OCI-LY7 (cell line): ENCODE data around the gene IRF2BP1. TPM values are rescaled to one million over a fixed set of nuclear protein-coding genes. Genes with fewer than 3 reads are reported as not detected.

Experiments
- BruUV-seq: library from RNA; stranded (reverse); fragments of 400-500 nt; replicated peaks from 2 replicates; lab custom pipeline; 2021; lab: Mats Ljungman, UMichigan
- CTCF ChIA-PET: fragments of 300-600 bp; sonication (Branson Sonifier 250); formaldehyde crosslinking; loops from one replicate; lab custom pipeline; 2022; ENCODE audit warnings: antibody characterized with exemption; ENCODE audit not compliant: unreplicated experiment; lab: Charles Lee
- POLR2A ChIA-PET: fragments of 300-600 bp; sonication (Branson Sonifier 250); formaldehyde crosslinking; loops from one replicate; lab custom pipeline; 2022; ENCODE audit warnings: antibody characterized with exemption; lab: Charles Lee
- DNase-seq: peaks from one replicate; pipeline ENCODE4 v3.0.0-alpha.2; 2015; ENCODE audit warnings: low spot score
- H2AFZ ChIP-seq: fragments of 200-600 bp; sonication (generic), shearing (Covaris generic); 2 replicates; pipeline ENCODE4 v1.6.1; 2014; ENCODE audit warnings: mild to moderate bottlenecking, antibody characterized with exemption, low read length, moderate library complexity
- H3K27ac ChIP-seq: fragments of 200-600 bp; sonication (generic); 2 replicates; pipeline ENCODE4 v1.5.1; 2014; ENCODE audit warnings: mixed run types, low read depth, mild to moderate bottlenecking, moderate library complexity, low read length, inconsistent platforms; ENCODE audit not compliant: poor library complexity, severe bottlenecking
- H3K36me3 ChIP-seq: fragments of 200-600 bp; sonication (generic); 2 replicates; pipeline ENCODE4 v1.6.1; 2014; ENCODE audit warnings: mild to moderate bottlenecking, antibody characterized with exemption, low read length, moderate library complexity, mixed read lengths; ENCODE audit not compliant: insufficient read depth
- H3K4me1 ChIP-seq: fragments of 200-600 bp; sonication (generic); 2 replicates; pipeline ENCODE4 v1.5.1; 2014; ENCODE audit warnings: mild to moderate bottlenecking, low read length; ENCODE audit not compliant: insufficient read depth, poor library complexity, severe bottlenecking
- H3K4me2 ChIP-seq: fragments of 200-600 bp; sonication (generic); 2 replicates; pipeline ENCODE4 v1.6.1; 2014; ENCODE audit warnings: mild to moderate bottlenecking, low read length
- H3K4me3 ChIP-seq: fragments of 200-600 bp; sonication (generic); 2 replicates; pipeline ENCODE4 v1.5.1; 2014; ENCODE audit warnings: mild to moderate bottlenecking, low read depth, low read length; ENCODE audit not compliant: poor library complexity, severe bottlenecking
- H3K79me2 ChIP-seq: fragments of 200-600 bp; sonication (generic); 2 replicates; pipeline ENCODE4 v1.6.1; 2016; ENCODE audit warnings: low read depth, mild to moderate bottlenecking, low read length, moderate library complexity, mixed read lengths; ENCODE audit not compliant: insufficient read depth
- H3K9me2 ChIP-seq: fragments of 200-600 bp; sonication (generic); 2 replicates; pipeline ENCODE4 v1.6.1; 2016; ENCODE audit warnings: mild to moderate bottlenecking, low read length, mixed read lengths; ENCODE audit not compliant: insufficient read depth
- H3K9me3 ChIP-seq: fragments of 200-600 bp; sonication (generic); 2 replicates; pipeline ENCODE4 v1.6.1; 2014; ENCODE audit warnings: mild to moderate bottlenecking, mixed run types, low read length, mixed read lengths
- H4K20me1 ChIP-seq: fragments of 200-600 bp; sonication (generic); 2 replicates; pipeline ENCODE4 v1.6.1; 2014; ENCODE audit warnings: mild to moderate bottlenecking, antibody characterized with exemption, low read length, moderate library complexity, mixed read lengths; ENCODE audit not compliant: insufficient read depth
- CTCF ChIP-seq: fragments of 200-600 bp; sonication (generic); conservative IDR thresholded peaks from 2 replicates; pipeline ENCODE4 v1.5.1; 2014; ENCODE audit warnings: mild to moderate bottlenecking, antibody characterized with exemption, low read length, moderate library complexity, mixed read lengths
- EZH2phosphoT487 ChIP-seq: fragments of 200-600 bp; sonication (generic); IDR thresholded peaks from 2 replicates; pipeline ENCODE4 v1.6.1; 2018; ENCODE audit warnings: low read depth, borderline replicate concordance, mild to moderate bottlenecking, mixed run types, antibody characterized with exemption, low read length, moderate library complexity, mixed read lengths
- intact Hi-C: fragments of 100-400 bp; cut with micrococcal nuclease; formaldehyde crosslinking; loops from one replicate; pipeline ENCODE4 v1.10.0; 2022; ENCODE audit not compliant: unreplicated experiment
- total RNA-seq, 2 experiments: library from RNA; depleted of rRNA in 1 of 2; stranded (reverse); fragments of >200 nt in 1 of 2; shearing (Covaris generic) in 1 of 2; gene quantifications; 2 replicates each; pipeline ENCODE4 v1.2.3, GENCODE V29; 2014 to 2022

IRF2BP1 gene
- total RNA-seq, 2 experiments from 2014 or later, result 25.4 to 53.5 TPM

GRCh38 chr19:45934551-45935230, 48.8 kb upstream of the IRF2BP1 start:
- Histone ChIP-seq H3K9me2 (no peaks in the 10 kb centered on the region), H2AFZ (no peak overlapping the region), H3K4me2 (no peak overlapping the region), H3K4me1 (no peaks in the 10 kb centered on the region), H4K20me1 (no peaks in the 10 kb centered on the region), H3K9me3 (no peaks in the 10 kb centered on the region), H3K36me3 (no peaks in the 10 kb centered on the region), H3K27ac (no peak overlapping the region), H3K79me2 (no peaks in the 10 kb centered on the region), H3K4me3 (no peak overlapping the region)
- DNase-seq, result no peak
- TF ChIP-seq CTCF (no peak), EZH2phosphoT487 (no peak)
- BruUV-seq, result no TSS peak
- CTCF ChIA-PET, result no interaction called here
- intact Hi-C loops, result no loop called here
- POLR2A ChIA-PET, result no interaction called here

GRCh38 chr19:45933759-45934158, 47.8 kb upstream of the IRF2BP1 start:
- H3K4me1 ChIP-seq, result no peaks in the 10 kb centered on the region
- no peaks in the 10 kb centered on the region for H3K36me3 ChIP-seq
- H3K9me2 ChIP-seq, result no peaks in the 10 kb centered on the region
- no peak overlapping the region for H3K4me2 ChIP-seq
- TF ChIP-seq EZH2phosphoT487 (no peak), CTCF (no peak)
- BruUV-seq, result no TSS peak
- no peak overlapping the region for H2AFZ ChIP-seq
- H3K27ac ChIP-seq, result no peak overlapping the region
- H4K20me1 ChIP-seq, result no peaks in the 10 kb centered on the region
- H3K9me3 ChIP-seq, result no peaks in the 10 kb centered on the region
- no peak overlapping the region for H3K4me3 ChIP-seq
- ChIA-PET CTCF (no interaction called here), POLR2A (no interaction called here)
- no peak for DNase-seq
- H3K79me2 ChIP-seq, result no peaks in the 10 kb centered on the region
- intact Hi-C loops, result no loop called here

GRCh38 chr19:45931055-45931454, 45.1 kb upstream of the IRF2BP1 start:
- Histone ChIP-seq H3K9me2 (no peaks in the 10 kb centered on the region), H3K9me3 (no peaks in the 10 kb centered on the region), H3K4me1 (peaks cover 6% of the 10 kb centered on the region), H3K4me2 (no peak overlapping the region), H2AFZ (no peak overlapping the region), H3K79me2 (no peaks in the 10 kb centered on the region), H3K4me3 (no peak overlapping the region), H3K36me3 (no peaks in the 10 kb centered on the region), H4K20me1 (no peaks in the 10 kb centered on the region), H3K27ac (no peak overlapping the region)
- DNase-seq, result no peak
- no peak for TF ChIP-seq EZH2phosphoT487
- 0 out of 2 replicates have a peak, but pooled peaks have one; percentile 22 for TF ChIP-seq CTCF
- BruUV-seq, result no TSS peak
- ChIA-PET POLR2A (no interaction called here), CTCF (no interaction called here)
- intact Hi-C loops, result no loop called here
